Thymus (tissue), 11 donors: ENCODE data around the gene DCUN1D3. TPM values are rescaled to one million over a fixed set of nuclear protein-coding genes. Genes with fewer than 3 reads are reported as not detected.

Experiments used
- DNase-seq, 9 donors: peaks; one replicate each; pipeline ENCODE4 v3.0.0-alpha.2; 2013; ENCODE audit warnings: low spot score in 9 of 9, low read depth in 6 of 9, missing footprints in 1 of 9
- H3K27ac ChIP-seq, 2 donors: one replicate each; pipeline ENCODE4 v1.5.1; 2013; ENCODE audit warnings: control low read depth in 1 of 2, low read depth in 1 of 2, low read length in 1 of 2, mild to moderate bottlenecking in 1 of 2, moderate library complexity in 1 of 2
- H3K27me3 ChIP-seq, 2 donors: one replicate each; pipeline ENCODE4 v1.5.1; 2013; ENCODE audit warnings: low read length in 1 of 2; ENCODE audit not compliant: control insufficient read depth in 2 of 2, insufficient read depth in 1 of 2
- H3K36me3 ChIP-seq, 2 donors: one replicate each; pipeline ENCODE4 v1.5.1; 2013; ENCODE audit warnings: low read length in 1 of 2, mild to moderate bottlenecking in 1 of 2, moderate library complexity in 1 of 2; ENCODE audit not compliant: control insufficient read depth in 2 of 2, insufficient read depth in 2 of 2
- H3K4me1 ChIP-seq, 2 donors: one replicate each; pipeline ENCODE4 v1.5.1; 2013; ENCODE audit warnings: low read length in 2 of 2; ENCODE audit not compliant: control insufficient read depth in 2 of 2, insufficient read depth in 2 of 2
- H3K4me3 ChIP-seq, 2 donors: one replicate each; pipeline ENCODE4 v1.5.1; 2013; ENCODE audit warnings: low read length in 2 of 2, control low read depth in 1 of 2, mild to moderate bottlenecking in 1 of 2
- H3K9me3 ChIP-seq, 2 donors: one replicate each; pipeline ENCODE4 v1.5.1; 2013; ENCODE audit warnings: low read length in 1 of 2, mild to moderate bottlenecking in 1 of 2; ENCODE audit not compliant: control insufficient read depth in 2 of 2, insufficient read depth in 1 of 2
- WGBS: extraction: QIAGEN DNeasy Blood & Tissue Kit; methylation state at CpG from one replicate; pipeline ENCODE4 v1.1.7; 2013; 5-methylcytosine and 5-hydroxymethylcytosine counted together
- polyA plus RNA-seq: library from polyadenylated mRNA; stranded (reverse); fragments of 200-250 nt; gene quantifications from one replicate; pipeline ENCODE4 v1.2.3, GENCODE V29; 2013
- total RNA-seq: library from RNA; stranded (reverse); fragments of 120-200 nt; gene quantifications from one replicate; pipeline ENCODE4 v1.2.4, GENCODE V29; 2013
- donor health status: healthy.

Gene DCUN1D3
- total and polyA plus RNA-seq, 2 donors, result 3.4 to 3.9 TPM

DNA sequence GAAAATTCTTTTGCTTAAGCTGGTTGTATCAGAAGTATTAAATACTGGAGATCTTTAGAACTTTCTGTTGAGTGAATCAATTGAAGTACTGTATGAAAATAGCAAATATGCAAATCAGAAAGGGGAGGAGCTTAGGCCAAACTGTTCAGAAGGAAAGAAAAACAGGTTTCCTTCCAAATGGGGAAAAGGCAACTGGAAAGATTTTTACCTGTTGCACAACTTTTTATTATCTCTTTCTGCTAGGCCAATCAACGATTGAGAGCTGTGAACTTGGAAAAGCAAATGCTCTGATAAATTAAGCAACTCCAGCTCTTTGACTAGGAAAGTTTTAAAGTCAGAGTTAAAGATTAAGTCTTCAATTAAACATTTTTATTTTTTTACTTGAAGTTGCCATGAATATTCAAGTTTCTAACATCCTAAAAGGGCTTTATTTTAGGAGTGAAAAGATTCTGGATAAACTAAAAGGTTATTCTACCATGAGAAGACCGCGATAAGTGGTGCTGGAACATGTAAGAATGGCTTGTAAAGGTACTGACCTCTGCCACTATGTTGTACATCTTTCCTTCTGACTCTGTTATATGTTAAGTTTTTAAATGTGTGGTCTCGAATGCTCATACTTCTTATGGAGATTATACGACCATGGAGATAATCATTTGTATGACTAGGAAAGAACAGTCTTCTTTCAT is 16.5 kb downstream of the DCUN1D3 start:
- Histone ChIP-seq H3K9me3 (no peaks in the 10 kb centered on the region), H3K27me3 (no peaks in the 10 kb centered on the region), H3K4me3 (no peak overlapping the region), H3K4me1 (peaks cover 0 to 5% of the 10 kb centered on the region in 2 donors), H3K36me3 (no peaks in the 10 kb centered on the region), H3K27ac (peak overlapping the region in 1 of 2 donors; percentile 9)
- no peak for DNase-seq
- 62% methylated on average over 5 of the region's 5 CpGs for WGBS

GRCh38 chr16:20881503-20881878 is 18.7 kb downstream of the DCUN1D3 start:
- Histone ChIP-seq H3K4me3 (no peak overlapping the region), H3K27me3 (no peaks in the 10 kb centered on the region), H3K9me3 (no peaks in the 10 kb centered on the region), H3K27ac (no peak overlapping the region), H3K4me1 (peaks cover 0 to 5% of the 10 kb centered on the region in 2 donors), H3K36me3 (no peaks in the 10 kb centered on the region)
- no peak for DNase-seq
- WGBS, result 97% methylated on average over 6 of the region's 6 CpGs

DNA sequence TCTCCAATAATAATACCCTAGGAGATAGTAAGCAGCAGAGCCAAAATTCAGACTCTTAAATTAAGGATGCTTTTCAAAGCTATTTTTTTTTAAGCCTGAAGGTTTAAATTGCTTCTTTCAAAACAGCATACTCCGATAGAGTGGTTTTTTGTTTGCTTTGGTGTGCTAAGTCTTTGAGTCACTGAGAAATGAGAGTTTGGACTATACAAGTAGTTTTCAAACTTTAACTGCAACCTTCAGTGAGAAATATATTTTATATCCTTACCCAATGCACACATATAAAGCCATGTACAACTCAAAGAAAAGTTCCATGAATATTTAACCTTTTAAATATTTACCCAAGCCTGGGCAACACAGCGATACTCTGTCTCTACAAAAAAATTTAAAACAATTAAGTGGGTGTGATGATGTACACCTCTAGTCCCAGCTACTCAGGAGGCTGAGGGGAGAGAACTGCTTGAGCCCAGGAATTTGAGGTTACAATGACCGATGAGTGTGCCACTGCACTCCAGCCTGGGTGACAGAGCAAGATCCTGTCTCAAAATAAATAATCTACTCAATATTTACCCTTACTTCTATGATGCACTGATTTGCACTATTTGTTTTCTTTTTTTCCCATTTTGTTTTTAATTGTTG is 19.2 kb downstream of the DCUN1D3 start:
- H3K27ac ChIP-seq, result no peak overlapping the region
- H3K4me3 ChIP-seq, result no peak overlapping the region
- peaks cover 0 to 5% of the 10 kb centered on the region in 2 donors for H3K4me1 ChIP-seq
- H3K9me3 ChIP-seq, result no peaks in the 10 kb centered on the region
- no peaks in the 10 kb centered on the region for H3K27me3 ChIP-seq
- WGBS, result 97% methylated on average over 3 of the region's 3 CpGs
- DNase-seq, result no peak
- H3K36me3 ChIP-seq, result no peaks in the 10 kb centered on the region

- 92% methylated on average over 7 of the region's 7 CpGs for WGBS
- Histone ChIP-seq H3K9me3 (no peaks in the 10 kb centered on the region), H3K27ac (peak overlapping the region in 1 of 2 donors; percentile 31), H3K36me3 (no peaks in the 10 kb centered on the region), H3K4me3 (no peak overlapping the region), H3K27me3 (no peaks in the 10 kb centered on the region), H3K4me1 (peaks cover 11 to 12% of the 10 kb centered on the region in 2 donors)
- no peak for DNase-seq
These were observed 20.8 kb downstream of the DCUN1D3 start for GRCh38 chr16:20879175-20880040.

DNA sequence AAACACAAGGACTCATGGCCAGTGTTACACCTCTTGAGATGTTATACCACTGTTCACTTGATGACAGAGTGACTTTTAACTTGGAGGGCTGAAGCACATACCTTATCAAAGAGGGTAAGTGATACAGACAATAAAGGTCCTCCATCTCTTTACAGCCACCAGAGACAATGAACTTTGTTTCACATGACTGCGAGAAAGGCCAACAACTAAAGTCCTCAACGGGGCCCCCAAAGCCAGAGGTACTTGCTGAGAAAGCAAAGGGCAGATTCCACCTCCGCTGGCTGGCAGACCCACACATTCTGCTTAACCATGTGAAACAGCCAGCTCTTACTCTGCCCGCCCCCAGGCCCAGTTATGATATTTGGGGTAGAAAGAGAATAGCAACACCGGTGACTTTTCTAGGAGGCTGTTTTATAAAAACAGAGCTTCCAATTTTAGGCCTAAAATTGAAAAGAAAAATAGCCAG is 21.4 kb downstream of the DCUN1D3 start:
- H3K4me1 ChIP-seq, result peaks cover 15 to 18% of the 10 kb centered on the region in 2 donors
- H3K4me3 ChIP-seq, result no peak overlapping the region
- H3K36me3 ChIP-seq, result no peaks in the 10 kb centered on the region
- no peak overlapping the region for H3K27ac ChIP-seq
- WGBS, result 92% methylated on average over 5 of the region's 5 CpGs
- H3K27me3 ChIP-seq, result no peaks in the 10 kb centered on the region
- no peak for DNase-seq
- no peaks in the 10 kb centered on the region for H3K9me3 ChIP-seq

- WGBS, result 96% methylated on average over 1 of the region's 1 CpG
- no peaks in the 10 kb centered on the region for H3K9me3 ChIP-seq
- H3K36me3 ChIP-seq, result no peaks in the 10 kb centered on the region
- H3K27me3 ChIP-seq, result no peaks in the 10 kb centered on the region
- H3K27ac ChIP-seq, result peak overlapping the region in 1 of 2 donors; percentile 25
- no peak for DNase-seq
- no peak overlapping the region for H3K4me3 ChIP-seq
- peaks cover 20 to 31% of the 10 kb centered on the region in 2 donors for H3K4me1 ChIP-seq
These were observed 24.9 kb downstream of the DCUN1D3 start for GRCh38 chr16:20875355-20875650.

GRCh38 chr16:20874088-20874581 is 26.0 kb downstream of the DCUN1D3 start:
- no peak overlapping the region for H3K4me3 ChIP-seq
- H3K4me1 ChIP-seq, result peaks cover 20 to 31% of the 10 kb centered on the region in 2 donors
- DNase-seq, result peak in 2 of 9 donors; percentile 18 to 21
- no peaks in the 10 kb centered on the region for H3K36me3 ChIP-seq
- H3K27me3 ChIP-seq, result no peaks in the 10 kb centered on the region
- H3K9me3 ChIP-seq, result no peaks in the 10 kb centered on the region
- H3K27ac ChIP-seq, result peak overlapping the region; percentile 54 to 58
- 64% methylated on average over 4 of the region's 4 CpGs for WGBS

- Histone ChIP-seq H3K27me3 (no peaks in the 10 kb centered on the region), H3K4me3 (no peak overlapping the region), H3K36me3 (no peaks in the 10 kb centered on the region), H3K9me3 (no peaks in the 10 kb centered on the region), H3K27ac (peak overlapping the region; percentile 58 to 64), H3K4me1 (peaks cover 20 to 31% of the 10 kb centered on the region in 2 donors)
- DNase-seq, result no peak
- 98% methylated on average over 3 of the region's 3 CpGs for WGBS
These were observed 26.8 kb downstream of the DCUN1D3 start for GRCh38 chr16:20873331-20873730.
